KG1 (cell line): ENCODE measurements around the gene HOXB2.
"Not testable (repeated sequence)": the region's sequence is repeated elsewhere in the genome, so short reads cannot be mapped to it uniquely, and the experiment has no call there.

ENCODE experiments used
- DNase-seq: peaks from one replicate; lab custom pipeline; 2025; lab: John Stamatoyannopoulos, UW

HOXB2 gene

GRCh38 chr17:48541036-48541576 lies 3.8 kb downstream of the HOXB2 start:
- no peak for DNase-seq

- DNase-seq, result no peak
These were observed 4.7 kb downstream of the HOXB2 start for GRCh38 chr17:48540213-48540612.

- no peak for DNase-seq
These were observed 5.7 kb downstream of the HOXB2 start for GRCh38 chr17:48539177-48539576.

GRCh38 chr17:48537316-48537715 lies 7.6 kb downstream of the HOXB2 start:
- no peak for DNase-seq

GRCh38 chr17:48535793-48536559 lies 8.9 kb downstream of the HOXB2 start:
- not testable (repeated sequence) for DNase-seq

- DNase-seq, result no peak
These were observed 12.6 kb downstream of the HOXB2 start for GRCh38 chr17:48532261-48532660.

GRCh38 chr17:48530887-48531272 lies 14.0 kb downstream of the HOXB2 start, which contains the start of gene HOXB1:
Gene HOXB1 (minus strand): TSS chr17:48531011. CDS start chr17:48530904, 107 bp downstream.
- DNase-seq, result no peak

GRCh38 chr17:48530208-48530886 lies 14.6 kb downstream of the HOXB2 start:
- no peak for DNase-seq

GRCh38 chr17:48529683-48530009 lies 15.3 kb downstream of the HOXB2 start:
- no peak for DNase-seq

GRCh38 chr17:48528936-48529682 lies 15.8 kb downstream of the HOXB2 start:
- DNase-seq, result no peak

- no peak for DNase-seq
These were observed 16.6 kb downstream of the HOXB2 start for GRCh38 chr17:48528153-48528935.

- no peak for DNase-seq
These were observed 17.4 kb downstream of the HOXB2 start for GRCh38 chr17:48527547-48527932.

- DNase-seq, result no peak
These were observed 18.0 kb downstream of the HOXB2 start for GRCh38 chr17:48526608-48527546.

GRCh38 chr17:48523010-48523409 lies 21.9 kb downstream of the HOXB2 start:
- no peak for DNase-seq

GRCh38 chr17:48522031-48522653 lies 22.8 kb downstream of the HOXB2 start:
- DNase-seq, result no peak

GRCh38 chr17:48520631-48521079 lies 24.3 kb downstream of the HOXB2 start:
- no peak for DNase-seq

GRCh38 chr17:48519427-48519826 lies 25.5 kb downstream of the HOXB2 start:
- DNase-seq, result no peak

GRCh38 chr17:48517478-48517877 lies 27.4 kb downstream of the HOXB2 start:
- no peak for DNase-seq

- DNase-seq, result no peak
These were observed 28.7 kb downstream of the HOXB2 start for GRCh38 chr17:48515925-48516900.
